D341Med (cell line): ENCODE results near the gene C15orf39.
"Not testable (repeated sequence)": the region's sequence is repeated elsewhere in the genome, so short reads cannot be mapped to it uniquely, and the experiment has no call there.

Experiments used
- DNase-seq: peaks from one replicate; pipeline ENCODE4 v3.0.0; 2012; ENCODE audit warnings: low spot score

The C15orf39 gene

GRCh38 chr15:75201616-75202250, at the start of gene C15orf39:
Gene C15orf39, plus strand, starts transcription at chr15:75201882. Its CDS starts 4,167 bp downstream, at chr15:75206049.
- peak; percentile 96 for DNase-seq

GRCh38 chr15:75152382-75153079, 49.2 kb upstream of the C15orf39 start:
- no peak for DNase-seq

DNA sequence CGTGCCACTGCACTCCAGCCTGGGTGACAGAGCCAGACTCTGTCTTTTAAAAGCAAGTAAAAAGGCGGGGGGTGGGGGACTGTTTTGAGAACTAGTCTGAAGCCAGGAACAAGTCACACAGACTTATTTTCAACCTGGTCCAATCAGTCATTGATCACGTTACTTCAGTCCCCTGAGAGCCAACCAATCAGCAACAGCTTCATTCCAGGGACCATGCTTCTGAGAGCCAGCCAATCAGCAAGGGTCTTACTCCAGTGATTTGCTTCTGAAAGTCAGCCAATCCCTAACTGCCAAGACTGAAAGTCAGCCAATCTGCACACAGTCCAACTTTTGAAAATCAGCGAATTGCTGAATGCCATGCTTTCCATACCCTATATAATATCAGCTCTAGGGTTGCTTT, 48.6 kb upstream of the C15orf39 start:
- DNase-seq: no peak

DNA sequence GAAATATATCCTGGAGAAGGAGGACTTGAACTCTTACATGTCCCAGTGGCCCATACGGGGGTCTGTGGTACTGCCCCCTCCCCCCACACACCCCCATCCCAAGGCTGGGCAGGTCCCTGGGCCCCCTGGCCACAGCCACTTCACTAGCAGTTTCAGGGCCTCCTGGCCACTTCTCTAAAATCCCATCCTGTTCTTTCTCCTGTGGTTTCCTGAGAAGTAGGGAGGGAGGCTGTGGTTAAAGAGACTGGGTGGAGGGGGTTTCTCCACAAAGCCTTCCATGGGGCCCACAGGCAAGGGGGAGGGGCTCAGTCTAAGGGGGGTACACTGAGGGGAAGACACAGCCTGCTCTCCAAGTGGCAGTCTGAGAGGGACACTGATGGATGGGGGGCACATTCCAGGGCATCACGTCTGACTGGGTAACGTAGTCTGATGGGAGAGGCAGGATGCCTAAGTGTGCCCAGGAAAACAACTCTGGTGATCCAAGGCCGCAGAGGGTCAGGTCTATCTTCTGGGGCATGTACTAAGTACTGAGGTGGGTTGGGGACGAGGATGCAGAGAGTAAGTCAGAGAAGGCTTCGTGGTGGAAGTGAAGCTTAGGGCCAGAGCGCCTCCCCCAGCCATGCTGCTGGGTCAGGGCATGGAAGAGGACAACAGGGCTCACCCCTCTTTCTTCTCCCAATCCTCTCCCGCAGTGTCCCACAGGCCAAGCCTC, 48.0 kb upstream of the C15orf39 start:
- DNase-seq: no peak

- DNase-seq: no peak
Measured at GRCh38 chr15:75154461-75155062, 47.1 kb upstream of the C15orf39 start.

- no peak for DNase-seq
Measured at GRCh38 chr15:75156326-75157215, 45.1 kb upstream of the C15orf39 start.

GRCh38 chr15:75158402-75158801, 43.3 kb upstream of the C15orf39 start:
- DNase-seq: no peak

- DNase-seq: no peak
Measured at GRCh38 chr15:75159244-75159643, 42.4 kb upstream of the C15orf39 start.

- DNase-seq: no peak
Measured at GRCh38 chr15:75161106-75161916, 40.4 kb upstream of the C15orf39 start.

- no peak for DNase-seq
Measured at GRCh38 chr15:75161917-75162414, 39.7 kb upstream of the C15orf39 start.

DNA sequence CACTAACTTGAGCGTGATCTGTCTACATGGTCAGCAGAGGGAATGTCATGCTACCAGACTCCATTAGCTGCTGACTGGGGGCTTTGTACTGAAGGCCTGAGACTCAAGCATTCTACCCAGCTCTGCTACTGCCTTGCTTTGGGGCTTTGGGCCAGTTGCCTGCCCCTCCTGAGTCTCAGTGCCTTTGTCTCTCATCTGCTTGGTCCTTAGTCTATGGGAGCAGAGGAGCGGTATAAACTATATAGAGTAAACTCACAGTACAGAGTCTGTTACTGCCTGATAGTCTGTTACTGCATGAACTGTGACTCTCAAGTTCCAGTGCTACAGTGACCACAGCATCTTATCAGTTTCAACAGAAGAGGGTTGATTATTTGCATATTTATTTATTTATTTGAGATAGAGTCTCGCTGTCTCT, 38.5 kb upstream of the C15orf39 start:
- DNase-seq: no peak

- DNase-seq: no peak
Measured at GRCh38 chr15:75164625-75165350, 36.9 kb upstream of the C15orf39 start.

DNA sequence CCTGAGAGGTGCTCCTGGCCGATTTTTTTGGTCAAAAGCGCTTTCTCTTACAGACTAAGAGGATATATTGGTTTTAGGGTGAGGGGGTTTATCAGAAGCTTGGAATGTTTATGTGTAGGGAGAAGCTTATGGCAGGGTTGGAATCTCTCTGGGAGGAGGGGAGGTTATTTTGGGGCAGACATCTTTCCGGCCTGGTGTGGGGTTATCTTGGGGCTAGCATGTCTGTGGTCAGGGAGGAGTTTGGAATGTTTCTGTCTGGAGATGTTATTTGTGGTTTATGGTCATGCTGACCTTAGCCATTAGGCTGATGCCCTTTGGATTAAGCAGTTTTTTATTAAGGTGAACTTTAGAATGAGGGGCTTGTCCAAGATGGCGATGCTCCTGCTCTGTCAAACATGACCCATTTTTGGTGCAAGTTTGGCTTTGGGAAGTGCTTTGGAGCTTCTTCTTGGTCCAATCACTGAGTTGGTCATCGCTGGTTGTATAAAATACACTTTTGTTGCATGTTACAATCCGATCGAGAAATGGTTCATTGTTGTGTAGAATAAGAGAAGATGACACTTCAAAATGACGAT, 35.1 kb upstream of the C15orf39 start:
- not testable (repeated sequence) for DNase-seq

- no peak for DNase-seq
Measured at GRCh38 chr15:75167588-75168350, 33.9 kb upstream of the C15orf39 start.

GRCh38 chr15:75168374-75168773, 33.3 kb upstream of the C15orf39 start:
- no peak for DNase-seq

DNA sequence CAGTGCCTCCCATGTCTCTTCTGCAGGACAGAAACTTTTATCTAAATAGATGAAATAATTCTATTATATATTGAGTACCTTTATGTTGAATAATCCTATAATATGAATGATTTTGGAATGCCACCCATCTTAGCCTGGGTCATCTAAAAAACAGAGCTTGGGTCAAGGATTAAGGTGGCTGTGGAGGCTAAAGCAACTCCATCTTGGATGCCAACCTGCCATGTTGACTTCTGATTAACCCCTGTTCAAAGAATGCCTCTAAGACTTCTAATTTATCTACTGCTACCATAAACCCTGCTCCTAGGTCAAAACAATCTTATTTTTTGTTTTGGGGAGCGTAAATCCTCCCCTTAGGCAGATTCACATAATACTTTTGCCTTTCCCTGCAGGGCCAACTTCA, 31.5 kb upstream of the C15orf39 start:
- no peak for DNase-seq

DNA sequence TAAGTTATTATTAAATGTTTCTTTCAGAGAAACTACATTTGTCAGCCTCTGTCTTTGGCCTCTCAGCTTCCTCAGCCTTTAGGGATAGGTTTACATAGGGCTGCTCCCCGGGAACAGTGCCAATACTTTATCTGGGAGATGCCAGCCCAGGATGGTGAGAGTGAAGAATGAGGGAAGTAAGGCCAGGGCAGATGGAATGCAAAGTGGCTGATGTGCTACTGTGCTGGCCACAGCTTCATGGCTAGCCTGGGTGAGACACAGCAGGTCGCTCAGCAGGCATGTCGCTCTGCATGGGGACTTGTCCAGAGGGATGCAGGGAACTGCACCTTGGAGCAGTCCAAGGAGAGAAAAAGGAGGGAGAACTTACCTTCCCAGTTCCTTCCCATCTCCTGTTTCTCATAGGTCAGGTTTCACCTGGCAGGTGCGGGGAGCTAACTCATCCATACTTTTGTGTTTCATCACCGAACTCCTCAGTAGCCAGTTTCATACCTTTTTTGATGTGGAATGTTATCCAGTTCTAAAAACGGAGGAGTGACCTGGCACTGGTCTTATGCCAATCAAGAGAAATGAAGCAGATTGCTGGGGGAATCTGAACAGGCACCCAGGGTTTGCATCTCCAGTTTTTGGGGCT, 30.9 kb upstream of the C15orf39 start:
- no peak for DNase-seq

GRCh38 chr15:75171408-75171807, 30.3 kb upstream of the C15orf39 start:
- DNase-seq: no peak
